ENCODE results near the gene ARHGAP15.

Gene ARHGAP15

GRCh38 chr2:143258126-143258892 is 129.1 kb downstream of the ARHGAP15 start:
- in situ Hi-C loops (cut with HindIII; ENCODE audit: low sequenced_read_pairs), result no loop called here

- in situ Hi-C loops (cut with HindIII; ENCODE audit: low sequenced_read_pairs), result no loop called here
Observed at GRCh38 chr2:143259368-143259958, 130.2 kb downstream of the ARHGAP15 start.

- in situ Hi-C loops (cut with HindIII; ENCODE audit: low sequenced_read_pairs), result no loop called here
Observed at GRCh38 chr2:143261986-143262385, 132.8 kb downstream of the ARHGAP15 start.

- in situ Hi-C loops (cut with HindIII; ENCODE audit: low sequenced_read_pairs), result no loop called here
Observed at GRCh38 chr2:143262389-143262788, 133.2 kb downstream of the ARHGAP15 start.

GRCh38 chr2:143263066-143263625 is 133.9 kb downstream of the ARHGAP15 start:
- in situ Hi-C loops (cut with HindIII; ENCODE audit: low sequenced_read_pairs), result no loop called here

GRCh38 chr2:143264851-143265250 is 135.6 kb downstream of the ARHGAP15 start:
- in situ Hi-C loops (cut with HindIII; ENCODE audit: low sequenced_read_pairs), result loop anchor here (5.0 kb wide), 1 partner anchor 178 kb away; no protein-coding TSS in a partner anchor

GRCh38 chr2:143279672-143280071 is 150.5 kb downstream of the ARHGAP15 start:
- in situ Hi-C loops (cut with HindIII; ENCODE audit: low sequenced_read_pairs), result no loop called here

GRCh38 chr2:143280097-143280757 is 151.0 kb downstream of the ARHGAP15 start:
- in situ Hi-C loops (cut with HindIII; ENCODE audit: low sequenced_read_pairs), result no loop called here

GRCh38 chr2:143282684-143283083 is 153.5 kb downstream of the ARHGAP15 start:
- in situ Hi-C loops (cut with HindIII; ENCODE audit: low sequenced_read_pairs), result no loop called here

GRCh38 chr2:143284087-143284675 is 155.0 kb downstream of the ARHGAP15 start:
- in situ Hi-C loops (cut with HindIII; ENCODE audit: low sequenced_read_pairs), result no loop called here

GRCh38 chr2:143289025-143289424 is 159.8 kb downstream of the ARHGAP15 start:
- in situ Hi-C loops (cut with HindIII; ENCODE audit: low sequenced_read_pairs), result loop anchor here (5.0 kb wide), 1 partner anchor 43 kb away; no protein-coding TSS in a partner anchor

- in situ Hi-C loops (cut with HindIII; ENCODE audit: low sequenced_read_pairs), result no loop called here
Observed at GRCh38 chr2:143290221-143290620, 161.0 kb downstream of the ARHGAP15 start.

GRCh38 chr2:143294068-143294467 is 164.8 kb downstream of the ARHGAP15 start:
- in situ Hi-C loops (cut with HindIII; ENCODE audit: low sequenced_read_pairs), result no loop called here

- in situ Hi-C loops (cut with HindIII; ENCODE audit: low sequenced_read_pairs), result no loop called here
Observed at GRCh38 chr2:143296089-143296488, 166.9 kb downstream of the ARHGAP15 start.

- in situ Hi-C loops (cut with HindIII; ENCODE audit: low sequenced_read_pairs), result no loop called here
Observed at GRCh38 chr2:143297182-143297581, 168.0 kb downstream of the ARHGAP15 start.

GRCh38 chr2:143300536-143300935 is 171.3 kb downstream of the ARHGAP15 start:
- in situ Hi-C loops (cut with HindIII; ENCODE audit: low sequenced_read_pairs), result no loop called here

GRCh38 chr2:143311426-143311825 is 182.2 kb downstream of the ARHGAP15 start:
- in situ Hi-C loops (cut with HindIII; ENCODE audit: low sequenced_read_pairs), result no loop called here

- in situ Hi-C loops (cut with HindIII; ENCODE audit: low sequenced_read_pairs), result no loop called here
Observed at GRCh38 chr2:143312441-143312840, 183.2 kb downstream of the ARHGAP15 start.

- in situ Hi-C loops (cut with HindIII; ENCODE audit: low sequenced_read_pairs), result no loop called here
Observed at GRCh38 chr2:143313861-143314260, 184.6 kb downstream of the ARHGAP15 start.

- in situ Hi-C loops (cut with HindIII; ENCODE audit: low sequenced_read_pairs), result no loop called here
Observed at GRCh38 chr2:143321994-143322393, 192.8 kb downstream of the ARHGAP15 start.

- in situ Hi-C loops (cut with HindIII; ENCODE audit: low sequenced_read_pairs), result no loop called here
Observed at GRCh38 chr2:143329288-143329687, 200.1 kb downstream of the ARHGAP15 start.
